Activated CD4-positive, alpha-beta memory T cell treated with anti-CD3 and anti-CD28 coated beads, Interleukin-2, amount 10 ng/mL, durations not matched to agents 7 days and 5 days (primary cell): Measurements from ENCODE around the gene TNS1. TPM values are rescaled to one million over a fixed set of nuclear protein-coding genes. Genes with fewer than 3 reads are reported as not detected.
A peak's percentile ranks its signal among the peaks of the same experiment; 100 is the strongest.

Source experiments
- CTCF ChIA-PET: fragments of 350-600 bp; sonication (Branson Sonifier 250); formaldehyde crosslinking; loops from one replicate; lab custom pipeline; 2021; ENCODE audit warnings: antibody characterized with exemption, inconsistent platforms; lab: Charles Lee
- POLR2A ChIA-PET: fragments of 350-600 bp; sonication (Branson Sonifier 250); formaldehyde crosslinking; loops from one replicate; lab custom pipeline; 2021; ENCODE audit warnings: antibody characterized with exemption; lab: Charles Lee
- DNase-seq: peaks from one replicate; pipeline ENCODE4 v3.0.0-alpha.2; 2020
- H3K27ac Mint-ChIP-seq: one replicate; pipeline ENCODE4 v1.8.0; 2021; ENCODE audit warnings: mild to moderate bottlenecking, mixed read lengths
- H3K27me3 Mint-ChIP-seq: one replicate; pipeline ENCODE4 v1.8.0; 2021; ENCODE audit warnings: mixed read lengths
- H3K36me3 Mint-ChIP-seq: one replicate; pipeline ENCODE4 v1.8.0; 2021; ENCODE audit warnings: low read depth, mixed read lengths
- H3K4me1 Mint-ChIP-seq: one replicate; pipeline ENCODE4 v1.8.0; 2021; ENCODE audit warnings: mixed read lengths
- H3K4me3 Mint-ChIP-seq: one replicate; pipeline ENCODE4 v1.8.0; 2021; ENCODE audit warnings: mild to moderate bottlenecking, mixed read lengths
- H3K9me3 Mint-ChIP-seq: one replicate; pipeline ENCODE4 v1.8.0; 2021; ENCODE audit warnings: mixed read lengths
- total RNA-seq, 2 experiments: library from RNA; stranded (reverse); gene quantifications; one replicate each; pipeline ENCODE4 v1.2.3, GENCODE V29; 2021

The TNS1 gene
- total RNA-seq, 2 experiments from 2014 or later: 3.2 to 3.4 TPM

DNA sequence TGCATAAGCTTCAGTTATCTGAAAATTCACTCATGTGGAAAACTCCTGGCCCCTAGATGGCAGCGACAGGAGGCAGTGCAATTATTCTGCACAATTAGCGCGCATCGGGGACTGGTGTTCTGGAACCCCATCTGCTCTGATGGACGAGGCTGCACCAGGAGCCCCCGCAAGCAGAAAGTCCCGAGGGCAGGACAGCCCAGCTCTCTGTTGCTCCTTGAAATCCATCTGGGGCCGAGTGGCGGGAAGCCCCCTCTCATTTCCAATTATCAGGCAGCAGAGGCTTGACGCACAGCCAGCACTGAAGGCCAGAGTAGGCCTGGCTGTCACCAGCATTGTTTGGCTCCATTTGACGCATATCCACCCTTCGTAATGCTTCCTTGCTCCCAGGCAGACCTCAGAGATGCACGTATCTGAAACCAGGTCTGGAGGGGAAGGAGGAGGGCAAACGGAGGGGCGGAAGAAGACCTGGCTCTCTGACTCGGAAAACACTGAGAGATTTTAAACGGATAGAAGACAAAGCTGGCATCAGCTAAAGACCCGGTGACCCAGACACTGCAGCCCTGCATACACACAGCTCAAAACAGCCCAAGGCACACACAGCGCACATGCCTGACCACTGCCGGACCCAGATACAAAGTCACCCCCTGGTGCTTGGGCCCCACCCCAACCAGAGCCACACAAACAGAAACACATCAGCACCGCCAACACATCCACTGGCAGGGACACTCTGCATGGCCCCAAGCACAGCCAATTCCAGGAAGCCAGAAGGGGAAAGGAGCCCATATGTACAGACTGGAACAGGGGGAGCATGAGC is 69.8 kb downstream of the TNS1 start:
- Mint-ChIP-seq H3K27ac (no peak overlapping the region), H3K4me3 (no peak overlapping the region), H3K36me3 (no peaks in the 10 kb centered on the region), H3K27me3 (peaks cover 20% of the 10 kb centered on the region), H3K9me3 (no peaks in the 10 kb centered on the region), H3K4me1 (peaks cover 12% of the 10 kb centered on the region)
- no peak for DNase-seq
- ChIA-PET CTCF (interaction anchor here (1.2 kb wide), 1 partner anchor 46 kb away, joined by 3 read pairs; no protein-coding TSS in a partner anchor), POLR2A (no interaction called here)

DNA sequence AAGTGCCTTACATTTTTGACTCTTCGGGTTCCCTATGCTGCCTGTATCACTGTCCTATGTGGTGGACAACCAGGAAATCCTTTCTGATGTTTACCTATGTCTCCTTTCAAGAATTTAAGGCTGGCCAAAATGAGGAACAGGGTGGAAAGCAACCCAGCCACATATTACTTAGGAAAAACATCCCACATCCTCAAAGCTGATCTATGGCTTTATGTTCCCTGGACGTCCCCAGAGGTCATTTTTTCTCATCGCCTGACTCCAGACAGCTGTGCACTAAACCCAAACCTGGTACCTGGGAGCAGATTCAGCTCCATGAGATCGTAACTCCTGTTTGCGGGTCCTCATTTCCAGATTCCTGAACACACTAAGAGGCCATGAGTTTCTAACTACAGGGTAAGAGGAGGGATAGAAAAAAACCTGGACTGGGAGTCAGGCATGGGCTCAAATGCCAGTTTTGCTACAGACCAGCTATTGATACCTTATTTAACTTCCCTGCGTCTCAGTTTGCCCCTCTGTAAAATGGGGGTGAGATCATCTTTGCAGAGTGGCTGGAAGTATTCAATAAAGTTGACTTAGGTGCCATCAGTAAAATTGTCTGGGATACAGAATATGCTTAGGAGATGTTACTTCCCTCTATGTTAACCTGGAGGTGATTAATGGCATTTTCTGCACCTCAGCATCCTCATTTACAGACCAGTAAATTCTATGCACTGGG is 70.8 kb downstream of the TNS1 start:
- no peaks in the 10 kb centered on the region for H3K36me3 Mint-ChIP-seq
- ChIA-PET CTCF (interaction anchor here (1.2 kb wide), 1 partner anchor 45 kb away, joined by 3 read pairs; no protein-coding TSS in a partner anchor), POLR2A (no interaction called here)
- no peak for DNase-seq
- no peaks in the 10 kb centered on the region for H3K9me3 Mint-ChIP-seq
- H3K27me3 Mint-ChIP-seq: peaks cover 24% of the 10 kb centered on the region
- H3K4me1 Mint-ChIP-seq: peaks cover 12% of the 10 kb centered on the region
- no peak overlapping the region for H3K27ac Mint-ChIP-seq
- no peak overlapping the region for H3K4me3 Mint-ChIP-seq

DNA sequence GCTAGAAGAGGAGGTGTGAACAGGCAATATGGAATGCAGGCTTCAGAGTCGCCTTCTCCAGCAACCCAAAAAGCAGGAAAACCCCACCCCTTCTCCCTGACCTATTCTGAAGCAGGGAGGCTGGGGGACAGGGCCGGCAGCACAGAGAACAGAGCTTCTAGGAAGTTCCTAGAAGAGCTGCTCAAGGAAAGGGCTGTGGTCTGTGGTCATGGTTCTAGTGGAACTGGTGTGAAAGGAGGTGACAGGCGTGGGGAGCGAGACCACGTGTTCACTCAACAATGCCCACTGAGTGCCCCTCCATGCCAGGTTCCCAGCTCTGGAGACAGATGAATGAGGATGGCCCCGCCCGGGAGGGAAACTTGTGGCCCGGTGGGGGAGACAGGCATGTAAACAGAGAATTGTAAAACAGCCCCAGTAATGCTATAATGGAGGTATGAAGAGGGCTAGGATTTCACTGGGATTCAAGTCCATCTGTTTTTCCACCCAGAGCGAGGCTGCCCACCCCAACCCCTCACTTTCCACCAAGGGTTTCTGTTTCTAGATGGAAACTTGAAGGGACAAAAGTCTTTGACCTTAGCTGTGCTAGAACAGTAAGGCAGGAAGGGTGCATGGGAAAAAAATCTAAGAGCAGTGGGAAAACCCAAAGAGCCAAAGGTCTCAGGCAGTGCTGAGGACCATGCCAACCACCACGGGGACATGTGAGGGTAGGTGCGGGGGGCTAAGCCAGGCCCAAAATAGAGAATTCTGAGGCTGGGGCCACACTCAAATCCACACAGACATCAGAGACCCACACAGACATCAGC is 71.8 kb downstream of the TNS1 start:
- no peaks in the 10 kb centered on the region for H3K36me3 Mint-ChIP-seq
- H3K9me3 Mint-ChIP-seq: no peaks in the 10 kb centered on the region
- peak; percentile 19 for DNase-seq
- ChIA-PET CTCF (no interaction called here), POLR2A (no interaction called here)
- H3K4me3 Mint-ChIP-seq: no peak overlapping the region
- H3K27me3 Mint-ChIP-seq: peaks cover 23% of the 10 kb centered on the region
- no peak overlapping the region for H3K27ac Mint-ChIP-seq
- H3K4me1 Mint-ChIP-seq: peaks cover 12% of the 10 kb centered on the region

DNA sequence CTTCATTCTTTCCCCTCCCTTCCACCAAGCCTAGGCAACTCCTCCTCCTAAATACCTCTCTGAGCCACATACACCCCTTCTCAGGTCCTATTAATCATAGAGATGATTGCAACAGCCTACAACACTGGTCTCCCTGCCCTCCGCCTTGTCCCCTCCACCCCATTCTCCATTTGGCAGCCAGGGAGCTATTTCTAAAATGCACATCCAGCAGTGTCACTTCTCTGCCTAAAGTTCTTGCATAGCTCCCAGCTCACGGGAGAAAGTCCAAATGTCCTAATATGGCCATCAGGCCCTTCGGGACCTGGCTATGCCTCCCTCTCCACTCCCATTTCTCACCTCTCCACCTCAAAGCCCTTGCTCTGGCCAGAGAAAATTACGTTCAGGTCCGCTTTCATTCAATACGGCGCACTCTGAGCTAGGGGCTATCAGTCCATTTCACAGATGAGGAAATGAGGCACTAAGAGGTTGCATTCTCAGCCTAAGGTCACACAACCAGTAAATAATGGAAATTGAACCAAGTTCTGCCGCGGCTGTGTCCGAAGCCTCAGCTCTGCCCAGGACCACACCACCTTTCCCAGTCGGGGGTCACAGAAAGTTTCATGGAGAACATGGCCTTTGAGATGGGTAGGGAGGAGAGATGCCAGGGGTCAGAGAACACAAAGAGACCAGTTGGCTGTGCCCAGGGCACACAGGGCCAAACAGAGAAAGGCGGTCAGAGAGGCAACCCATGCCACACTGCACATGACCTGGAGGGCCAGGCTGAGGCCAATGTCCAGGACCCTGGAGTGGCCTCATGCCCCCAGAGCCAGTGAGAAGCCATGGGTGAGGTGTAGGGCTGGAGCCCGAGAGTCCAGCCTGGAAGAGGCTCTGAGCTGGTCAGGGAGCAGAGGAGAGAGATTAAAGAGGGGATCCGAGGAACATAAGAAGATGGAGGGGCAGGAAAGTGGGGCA is 72.8 kb downstream of the TNS1 start:
- ChIA-PET POLR2A (no interaction called here), CTCF (no interaction called here)
- no peak for DNase-seq
- H3K4me3 Mint-ChIP-seq: no peak overlapping the region
- H3K4me1 Mint-ChIP-seq: peaks cover 12% of the 10 kb centered on the region
- no peak overlapping the region for H3K27ac Mint-ChIP-seq
- H3K9me3 Mint-ChIP-seq: no peaks in the 10 kb centered on the region
- H3K27me3 Mint-ChIP-seq: peaks cover 18% of the 10 kb centered on the region
- H3K36me3 Mint-ChIP-seq: no peaks in the 10 kb centered on the region

DNA sequence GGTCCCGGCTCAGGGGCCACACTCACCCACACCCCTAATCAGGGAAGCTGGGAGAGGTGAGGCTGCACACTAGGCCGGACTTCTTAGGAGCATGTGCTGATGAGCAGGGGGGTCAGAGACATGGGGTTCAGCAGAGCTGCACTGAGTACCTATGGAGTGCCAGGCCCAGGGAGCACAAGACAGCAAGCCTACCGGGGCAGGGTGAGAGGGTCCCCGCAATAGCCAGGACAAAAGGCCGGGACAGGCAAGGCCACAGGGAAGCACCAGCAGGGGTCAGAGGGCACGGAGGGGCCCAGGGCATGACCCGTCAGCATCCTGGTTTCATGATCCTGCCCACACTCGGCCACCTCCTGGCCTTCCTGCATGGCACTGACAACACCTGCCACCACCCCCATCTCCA is 73.5 kb downstream of the TNS1 start:
- POLR2A ChIA-PET: no interaction called here

DNA sequence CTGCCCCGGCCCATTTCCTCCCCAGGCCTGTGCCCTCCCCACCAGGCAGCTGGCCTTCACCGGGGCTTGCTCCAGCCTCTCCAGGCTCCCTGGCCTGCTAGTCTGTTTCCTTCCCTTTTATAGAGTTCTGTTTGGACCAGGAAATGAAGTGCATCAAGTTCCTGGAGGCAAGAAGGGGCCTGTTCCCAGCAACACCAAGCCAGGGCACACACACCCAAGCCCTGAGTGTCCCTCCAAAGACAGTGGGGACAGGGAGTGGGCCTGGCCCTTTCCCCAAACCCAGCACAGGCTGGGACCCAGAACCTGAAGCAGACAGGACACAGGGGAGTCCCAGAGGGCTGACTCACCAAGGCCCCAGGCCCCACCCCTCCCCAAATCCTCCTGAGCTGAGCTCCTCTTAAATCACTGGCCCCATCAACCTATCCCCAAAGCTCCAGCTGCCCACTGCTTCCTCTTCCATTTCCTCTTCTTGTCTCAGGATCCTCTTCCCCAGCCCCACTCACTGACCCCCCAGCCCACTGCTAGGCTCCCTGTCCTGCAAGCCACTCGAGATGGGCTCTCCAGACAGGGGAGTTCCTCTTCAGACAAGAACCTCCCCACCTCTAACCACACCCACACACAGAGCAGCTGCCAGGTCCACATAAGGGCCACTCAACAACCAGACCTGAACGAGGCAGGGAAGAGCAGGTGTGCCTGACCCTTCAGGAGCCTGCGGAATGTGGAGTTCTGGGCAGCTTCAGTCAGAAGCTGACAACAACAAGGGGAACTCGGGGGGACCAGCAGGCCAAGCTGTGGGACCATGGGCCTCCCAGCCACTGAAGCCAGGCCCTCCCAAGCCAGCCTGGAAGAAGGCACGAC is 74.2 kb downstream of the TNS1 start:
- Mint-ChIP-seq H3K4me1 (peaks cover 11% of the 10 kb centered on the region), H3K4me3 (no peak overlapping the region), H3K27me3 (peaks cover 7% of the 10 kb centered on the region), H3K9me3 (no peaks in the 10 kb centered on the region), H3K36me3 (no peaks in the 10 kb centered on the region), H3K27ac (no peak overlapping the region)
- ChIA-PET CTCF (no interaction called here), POLR2A (no interaction called here)
- no peak for DNase-seq

More for the DNA sequence above, 73.5 kb downstream of the TNS1 start:
- H3K27me3 Mint-ChIP-seq: peaks cover 13% of the 10 kb centered on the region
- CTCF ChIA-PET: no interaction called here
- peaks cover 11% of the 10 kb centered on the region for H3K4me1 Mint-ChIP-seq
- no peak overlapping the region for H3K27ac Mint-ChIP-seq
- H3K4me3 Mint-ChIP-seq: no peak overlapping the region
- H3K9me3 Mint-ChIP-seq: no peaks in the 10 kb centered on the region
- DNase-seq: no peak
- H3K36me3 Mint-ChIP-seq: no peaks in the 10 kb centered on the region

DNA sequence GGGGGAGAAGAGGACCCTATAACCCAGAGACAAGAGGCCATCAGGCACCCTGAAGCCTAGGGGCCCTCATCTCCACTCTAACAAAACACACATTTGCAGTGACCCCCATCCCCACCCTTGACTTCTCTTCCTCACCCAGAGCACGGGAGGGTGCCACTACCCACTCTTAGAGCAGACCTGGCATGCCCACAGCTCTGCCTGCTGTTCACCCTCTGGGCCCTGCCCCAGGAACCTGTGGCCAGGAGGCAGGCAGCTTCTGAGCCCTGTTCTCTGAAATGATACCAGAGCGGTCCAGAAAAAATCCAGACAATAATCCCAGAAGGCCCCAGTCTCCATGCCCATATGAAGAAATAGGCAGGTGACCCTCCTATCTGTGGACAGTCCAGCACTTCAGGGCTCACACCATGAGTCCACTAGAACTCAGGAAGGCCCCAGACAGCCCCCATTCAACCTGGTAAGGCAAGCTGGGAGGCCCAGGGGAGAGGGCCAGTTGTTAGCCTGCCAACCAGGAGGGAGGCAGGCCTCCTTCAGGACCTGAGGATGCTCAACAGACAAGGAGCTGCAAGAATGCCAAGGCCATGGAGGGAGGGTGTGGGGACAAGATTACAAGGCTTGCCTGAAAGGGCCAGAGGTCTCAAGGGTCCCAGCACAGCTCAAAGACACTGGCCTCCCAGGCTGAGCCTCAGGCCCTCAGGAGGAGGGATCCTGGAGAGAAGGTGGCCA is 75.0 kb downstream of the TNS1 start:
- H3K4me1 Mint-ChIP-seq: peaks cover 11% of the 10 kb centered on the region
- DNase-seq: no peak
- CTCF ChIA-PET: interaction anchor here (0.9 kb wide), 1 partner anchor 141 kb away, joined by 3 read pairs; the partner anchor contains the start of gene RUFY4
- no peaks in the 10 kb centered on the region for H3K9me3 Mint-ChIP-seq
- H3K4me3 Mint-ChIP-seq: no peak overlapping the region
- POLR2A ChIA-PET: no interaction called here
- peaks cover 5% of the 10 kb centered on the region for H3K27me3 Mint-ChIP-seq
- H3K27ac Mint-ChIP-seq: no peak overlapping the region
- H3K36me3 Mint-ChIP-seq: no peaks in the 10 kb centered on the region

DNA sequence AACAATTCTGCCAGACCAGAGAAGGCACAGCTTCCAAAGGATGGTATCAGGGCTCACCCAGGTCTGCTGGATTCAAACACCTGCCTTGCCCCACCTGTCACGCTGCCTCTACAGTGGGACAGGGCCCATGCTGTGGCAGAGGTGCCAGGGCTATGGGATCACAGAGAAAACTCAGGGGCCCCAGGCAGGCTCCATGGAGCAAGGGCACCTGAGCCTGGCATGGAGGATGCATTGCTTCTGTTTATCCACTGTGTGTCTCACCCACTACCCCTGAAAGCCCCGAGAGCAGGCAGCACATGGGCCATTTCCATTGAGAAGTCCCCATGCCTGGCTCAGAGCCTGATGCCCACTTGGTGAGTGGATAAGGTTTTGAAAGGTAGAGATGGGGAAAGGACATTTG is 76.0 kb downstream of the TNS1 start:
- ChIA-PET POLR2A (no interaction called here), CTCF (interaction anchor here (0.9 kb wide), 1 partner anchor 142 kb away, joined by 3 read pairs; the partner anchor contains the start of gene RUFY4)
- no peak overlapping the region for H3K4me3 Mint-ChIP-seq
- DNase-seq: no peak
- no peak overlapping the region for H3K27ac Mint-ChIP-seq
- peaks cover 3% of the 10 kb centered on the region for H3K27me3 Mint-ChIP-seq
- peaks cover 11% of the 10 kb centered on the region for H3K4me1 Mint-ChIP-seq
- no peaks in the 10 kb centered on the region for H3K9me3 Mint-ChIP-seq
- no peaks in the 10 kb centered on the region for H3K36me3 Mint-ChIP-seq

DNA sequence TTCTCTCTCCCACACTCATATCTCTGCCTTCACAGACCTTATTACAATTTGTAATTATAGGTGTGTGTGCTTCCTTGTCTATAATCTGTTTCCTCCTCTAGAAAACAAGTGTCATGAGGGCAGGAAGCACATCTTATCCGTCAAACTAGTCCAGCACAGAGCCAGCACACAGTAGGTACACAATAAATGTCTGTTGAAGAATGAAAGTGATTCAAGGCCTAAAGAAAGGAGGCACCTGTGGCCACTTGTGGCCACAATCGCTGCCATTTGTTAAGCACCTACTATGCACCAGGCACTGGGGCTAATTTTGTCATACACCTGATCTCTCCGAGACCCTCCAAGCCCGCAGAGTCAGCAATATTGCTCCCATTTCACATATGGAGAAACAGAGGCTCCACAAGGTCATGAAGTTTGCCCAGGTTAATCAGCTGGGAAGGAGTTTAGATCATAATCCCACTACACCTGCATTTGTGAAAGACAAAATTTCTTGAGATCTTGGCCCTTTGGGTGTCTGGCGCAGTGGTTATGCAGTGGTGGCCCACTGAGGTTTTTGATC is 78.4 kb downstream of the TNS1 start:
- CTCF ChIA-PET: no interaction called here
- Mint-ChIP-seq H3K4me1 (peaks cover 2% of the 10 kb centered on the region), H3K9me3 (no peaks in the 10 kb centered on the region), H3K4me3 (no peak overlapping the region), H3K27me3 (peaks cover 3% of the 10 kb centered on the region), H3K36me3 (no peaks in the 10 kb centered on the region), H3K27ac (no peak overlapping the region)
- POLR2A ChIA-PET: no interaction called here
- DNase-seq: no peak

DNA sequence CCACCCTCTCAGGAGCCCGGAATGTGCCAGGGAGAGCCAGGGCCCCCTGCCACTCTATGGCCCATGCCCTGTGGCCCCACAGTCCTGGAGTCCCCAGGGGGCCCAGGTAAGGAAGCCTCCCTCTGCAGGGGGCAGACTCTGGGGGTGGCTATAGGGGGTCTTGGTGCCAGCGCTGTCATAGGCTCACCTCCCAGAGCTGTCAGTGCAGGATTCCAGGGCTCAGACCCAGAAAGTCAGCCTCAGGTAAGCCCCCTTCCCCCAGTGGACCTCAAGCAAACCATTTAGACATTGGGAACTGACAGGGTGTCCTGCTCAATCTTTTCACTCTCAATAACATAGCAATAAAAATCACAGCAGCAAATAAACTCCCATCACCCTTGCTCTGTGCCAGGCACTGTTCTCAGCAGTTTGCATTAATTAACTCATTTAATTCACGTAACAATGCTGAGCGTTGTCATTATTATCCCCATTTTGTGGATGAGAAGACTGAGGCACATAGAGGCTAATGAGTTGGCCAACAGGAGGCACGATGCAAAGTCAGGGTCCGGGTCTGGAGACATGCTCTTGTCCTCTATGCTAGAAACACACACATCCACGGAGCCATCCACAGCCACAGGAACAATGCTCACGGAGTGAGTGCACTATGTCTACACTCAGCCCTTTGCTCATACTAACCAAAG is 79.6 kb downstream of the TNS1 start:
- peaks cover 3% of the 10 kb centered on the region for H3K27me3 Mint-ChIP-seq
- DNase-seq: no peak
- no peak overlapping the region for H3K4me3 Mint-ChIP-seq
- H3K4me1 Mint-ChIP-seq: no peaks in the 10 kb centered on the region
- H3K27ac Mint-ChIP-seq: no peak overlapping the region
- ChIA-PET CTCF (no interaction called here), POLR2A (no interaction called here)
- no peaks in the 10 kb centered on the region for H3K9me3 Mint-ChIP-seq
- H3K36me3 Mint-ChIP-seq: no peaks in the 10 kb centered on the region
